H1 (cell line): ENCODE measurements around the gene ADPRHL1.
"Not testable (repeated sequence)": the region's sequence is repeated elsewhere in the genome, so short reads cannot be mapped to it uniquely, and the experiment has no call there.

Source experiments
- ATF2 ChIP-seq: IDR thresholded peaks from 2 replicates; pipeline ENCODE4 v1.6.1; 2012; ENCODE audit warnings: low read length, inconsistent platforms
- ATF3 ChIP-seq: IDR thresholded peaks from 2 replicates; pipeline ENCODE4 v1.6.1; 2011; ENCODE audit warnings: low read depth, mild to moderate bottlenecking, low read length; ENCODE audit not compliant: insufficient read depth
- BCL11A ChIP-seq, 2 experiments: IDR thresholded peaks; one replicate each; pipeline ENCODE4 v1.6.1; 2011; ENCODE audit warnings: low read depth in 2 of 2, low read length in 2 of 2, mild to moderate bottlenecking in 2 of 2
- CEBPB ChIP-seq: IDR thresholded peaks from 2 replicates; pipeline ENCODE4 v1.6.1; 2012; ENCODE audit warnings: low read depth, low read length
- CHD1 ChIP-seq: IDR thresholded peaks from 2 replicates; pipeline ENCODE4 v1.6.1; 2012; ENCODE audit warnings: low read depth, low read length, improper control_type of control experiment
- CTCF ChIP-seq, 3 experiments: IDR thresholded peaks; 1 replicate in 2 of 3; 2 replicates in 1 of 3; pipeline versions ENCODE4 v1.5.1 to v1.6.1; 2011; ENCODE audit warnings: low read length in 3 of 3, mild to moderate bottlenecking in 3 of 3, inconsistent platforms in 2 of 3, low read depth in 1 of 3, moderate library complexity in 1 of 3; ENCODE audit not compliant: insufficient read depth in 1 of 3; ENCODE audit errors: control extremely low read depth in 1 of 3
- E2F6 ChIP-seq: IDR thresholded peaks from 2 replicates; pipeline ENCODE4 v1.6.1; 2012; ENCODE audit warnings: inconsistent platforms
- EZH2 ChIP-seq: fragments of 200-600 bp; sonication (generic); IDR thresholded peaks from 2 replicates; pipeline ENCODE4 v1.7.1; 2012; ENCODE audit warnings: low read depth, mild to moderate bottlenecking, moderate library complexity, low read length, inconsistent platforms; ENCODE audit not compliant: severe bottlenecking
- HDAC6 ChIP-seq: IDR thresholded peaks from one replicate; pipeline ENCODE4 v1.7.1; 2012; ENCODE audit warnings: low read depth, mild to moderate bottlenecking, inconsistent platforms, low read length, moderate library complexity
- JUN ChIP-seq: IDR thresholded peaks from 2 replicates; pipeline ENCODE4 v1.6.1; 2011; ENCODE audit warnings: low read depth, mild to moderate bottlenecking, improper control_type of control experiment, low read length
- POLR2A ChIP-seq, 2 experiments: IDR thresholded peaks; 1 replicate in 1 of 2; 2 replicates in 1 of 2; pipeline ENCODE4 v1.6.1; 2011; ENCODE audit warnings: low read depth in 2 of 2, low read length in 2 of 2, mild to moderate bottlenecking in 2 of 2; ENCODE audit errors: control extremely low read depth in 1 of 2
- POLR2AphosphoS5 ChIP-seq: IDR thresholded peaks from 2 replicates; pipeline ENCODE4 v1.6.1; 2011; ENCODE audit warnings: low read depth, low read length
- RAD21 ChIP-seq, 2 experiments: IDR thresholded peaks in 1 of 2; conservative IDR thresholded peaks in 1 of 2; 2 replicates each; pipeline ENCODE4 v1.6.1; 2011; ENCODE audit warnings: low read depth in 2 of 2, low read length in 2 of 2, improper control_type of control experiment in 1 of 2, inconsistent platforms in 1 of 2, mild to moderate bottlenecking in 1 of 2, moderate library complexity in 1 of 2
- ZNF274 ChIP-seq: IDR thresholded peaks from 2 replicates; pipeline ENCODE4 v1.7.0; 2012; ENCODE audit warnings: low read length, borderline replicate concordance; ENCODE audit errors: extremely low read depth

GRCh38 chr13:113389586-113389985 lies 63.7 kb downstream of the ADPRHL1 start:
- TF ChIP-seq RAD21 (IDR thresholded peaks at IDR 0.05 in 1 of 2, conservative IDR thresholded peaks at IDR 0.05 in 1 of 2; ENCODE audit: low read depth in 2 of 2, low read length in 2 of 2); POLR2AphosphoS5; CTCF (IDR thresholded peaks at IDR 0.05; ENCODE audit: control extremely low read depth in 1 of 3, insufficient read depth in 1 of 3, low read depth in 1 of 3, low read length in 3 of 3); HDAC6; POLR2A (IDR thresholded peaks at IDR 0.05; ENCODE audit: control extremely low read depth in 1 of 2, low read depth in 2 of 2, low read length in 2 of 2); JUN; EZH2; BCL11A (IDR thresholded peaks at IDR 0.05; ENCODE audit: low read depth in 2 of 2, low read length in 2 of 2); ATF3; CEBPB; CHD1; ZNF274; E2F6; ATF2: not testable (repeated sequence)
